Lung microvascular endothelial cell (primary cell): ENCODE data around the gene PLEKHA6. TPM values are rescaled to one million over a fixed set of nuclear protein-coding genes. Genes with fewer than 3 reads are reported as not detected.

Experiments used
- DNase-seq, 2 donors: peaks; one replicate each; pipeline versions ENCODE4 v3.0.0 to v3.0.0-alpha.2; 2010; ENCODE audit warnings: low read depth in 2 of 2
- total RNA-seq: library from RNA; depleted of rRNA; stranded (reverse); fragments of >200 nt; gene quantifications from 2 replicates; pipeline ENCODE4 v1.2.1, GENCODE V29; 2014

PLEKHA6 gene
- total RNA-seq, 1 donor from 2014 or later: 0.40 TPM

DNA sequence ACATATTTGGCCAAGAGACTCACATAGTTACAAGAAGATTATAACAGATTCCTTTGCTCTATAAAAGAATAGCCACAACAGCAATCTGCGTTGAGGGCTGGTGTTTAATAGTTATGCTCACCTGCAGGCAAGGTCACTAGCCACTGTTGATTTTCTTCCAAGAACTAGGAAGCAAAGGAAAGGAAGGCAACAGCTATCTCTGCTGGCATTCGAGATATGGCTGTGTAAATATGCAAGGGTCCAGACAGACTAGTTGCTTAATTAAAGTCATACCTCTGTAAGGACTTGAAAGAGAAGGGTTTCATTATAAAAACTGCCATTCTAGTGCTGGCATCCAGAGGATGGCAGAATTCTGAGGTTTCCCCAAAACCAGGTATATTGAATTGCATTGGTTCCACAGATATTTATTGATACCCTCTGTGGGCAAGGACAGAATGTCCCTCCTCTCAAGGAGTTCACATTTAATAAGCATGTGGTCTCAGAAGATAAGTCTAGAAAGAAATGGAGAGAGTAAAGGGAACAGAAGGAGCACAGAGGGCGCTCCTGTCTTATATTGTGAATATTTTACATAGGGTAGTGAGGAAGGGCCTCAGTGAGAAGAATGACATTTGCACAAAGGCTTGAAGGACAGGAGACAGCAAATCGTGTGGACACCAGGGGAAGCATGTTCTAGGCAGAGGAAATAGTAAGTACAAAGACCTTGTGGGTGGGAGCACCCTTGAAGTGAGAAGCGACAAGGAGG is 23.6 kb upstream of the PLEKHA6 start:
- no peak for DNase-seq

DNA sequence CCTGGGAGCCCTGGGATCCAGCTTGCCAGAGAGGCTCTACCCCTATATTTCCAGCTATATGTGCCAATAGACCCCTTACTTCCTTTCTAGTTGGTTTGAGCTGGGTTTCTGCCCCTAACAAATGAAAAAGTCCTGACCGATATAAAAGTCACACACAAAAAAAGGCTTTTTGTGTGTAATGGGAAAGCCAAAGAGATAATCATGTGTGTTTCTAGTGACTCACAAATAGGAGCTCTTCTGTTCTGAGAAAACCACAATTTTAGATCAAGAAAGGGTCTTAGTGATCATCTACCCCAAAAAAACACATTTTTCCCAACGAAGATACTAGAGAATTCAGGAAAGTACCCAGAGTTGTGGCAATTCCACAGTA is 23.0 kb upstream of the PLEKHA6 start:
- DNase-seq: no peak

DNA sequence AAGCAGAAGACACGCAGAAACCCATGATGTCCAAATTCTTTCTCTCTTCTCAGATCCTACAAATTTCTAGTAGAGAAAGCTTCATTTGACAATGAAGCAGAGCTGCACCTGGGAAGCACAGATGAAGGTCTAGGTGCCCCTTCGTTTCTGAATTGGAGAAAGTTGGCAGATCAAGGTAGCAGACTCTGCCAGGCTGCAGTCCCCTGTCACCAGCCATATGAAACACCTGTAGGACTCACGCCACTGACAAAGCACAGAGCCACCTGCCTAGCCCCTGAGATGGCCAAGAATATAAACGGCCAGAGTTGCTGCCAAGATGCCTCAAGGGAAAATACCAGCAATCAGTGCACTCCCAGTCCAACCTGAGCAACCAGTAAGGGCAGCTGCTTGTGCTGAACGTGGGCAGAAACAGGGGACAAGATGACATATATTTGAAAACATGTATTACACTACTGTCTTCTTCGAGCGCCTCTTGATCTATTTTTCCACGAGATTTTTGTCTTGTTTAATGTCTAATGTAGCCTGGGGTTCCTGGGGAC is 20.6 kb upstream of the PLEKHA6 start:
- DNase-seq: no peak

DNA sequence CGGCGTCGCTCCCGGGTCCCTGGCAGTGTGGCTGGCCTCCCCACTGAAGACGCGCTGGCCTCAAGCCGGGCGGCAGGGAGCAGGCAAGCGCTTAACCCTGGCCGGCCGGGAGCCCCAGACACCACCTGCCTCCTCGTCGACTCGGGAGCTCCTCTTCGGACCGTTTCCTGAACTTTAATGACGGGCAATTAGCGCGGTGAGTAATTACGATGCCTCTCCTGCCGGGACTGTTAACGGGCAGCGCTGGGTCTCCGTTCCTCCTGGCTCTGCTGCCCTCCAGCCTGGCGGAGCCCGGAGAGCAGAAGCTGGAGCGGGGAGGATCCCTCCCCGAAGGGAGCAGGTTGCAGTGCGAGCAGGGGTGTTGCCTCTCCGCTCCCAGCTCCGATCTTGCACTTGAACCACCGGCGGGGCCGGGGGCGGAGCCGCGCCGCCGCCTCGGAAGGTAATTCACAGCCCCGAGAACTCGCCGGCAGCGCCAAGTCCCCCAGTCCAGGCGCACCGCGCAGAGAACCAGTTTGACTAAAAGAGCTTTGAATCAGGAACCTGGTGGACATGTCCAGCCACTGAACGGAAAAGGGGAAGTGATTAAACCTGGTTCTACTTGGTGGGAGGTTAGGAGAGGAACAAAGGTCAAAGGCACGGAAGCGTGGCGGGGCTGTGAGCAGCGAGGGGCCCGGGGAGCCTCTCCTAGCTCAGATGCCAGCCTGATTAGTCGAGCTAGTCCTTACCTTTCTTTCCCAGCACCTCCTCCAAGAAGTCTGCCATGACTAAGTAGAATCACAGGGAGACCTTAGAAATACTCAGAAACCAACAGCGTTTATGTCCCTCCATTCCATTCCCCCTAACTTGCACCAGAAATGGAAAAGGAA is 18.3 kb upstream of the PLEKHA6 start:
- DNase-seq: peak; percentile 40 to 41

DNA sequence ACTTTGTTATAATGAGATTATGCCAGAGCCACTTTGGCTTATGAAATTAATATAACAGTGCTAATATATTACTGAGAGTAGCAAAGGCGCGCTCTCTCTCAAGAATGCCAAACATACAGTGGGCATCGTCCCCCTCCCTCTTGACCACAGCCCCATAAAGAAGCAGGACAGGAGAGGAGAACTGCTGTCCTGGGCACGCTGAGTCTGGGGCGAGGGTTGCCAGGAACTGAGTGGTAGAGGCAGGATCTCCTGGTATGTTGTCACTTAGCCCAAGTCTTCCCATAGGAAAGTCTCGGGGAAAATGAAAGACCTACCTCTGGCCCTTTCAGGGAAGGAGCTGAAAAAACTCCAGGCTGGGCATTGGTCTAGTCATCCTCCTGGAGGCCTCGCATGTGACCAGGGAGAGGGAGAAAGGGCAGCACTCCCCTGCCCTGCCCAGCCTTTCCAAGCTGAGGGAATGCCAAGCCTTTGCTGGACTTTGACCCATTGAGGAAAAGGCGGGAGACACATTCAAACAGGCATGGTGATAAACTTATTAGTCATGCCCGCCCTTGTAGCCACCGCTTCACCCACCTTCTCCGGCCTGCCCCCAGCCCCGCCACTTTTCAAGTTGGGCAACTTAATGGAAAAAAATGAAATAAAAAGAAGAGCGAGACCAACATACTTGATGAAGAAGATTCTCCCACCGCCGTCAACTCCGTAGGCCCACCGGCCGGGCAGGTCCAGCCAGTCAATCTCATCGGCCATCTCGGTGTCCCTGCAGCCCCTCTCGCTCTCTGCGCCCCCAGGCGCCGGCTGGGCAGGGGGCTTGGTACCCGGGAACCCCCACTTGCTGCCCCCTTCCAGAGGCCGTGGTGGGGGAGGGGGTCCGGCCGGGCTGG is 17.4 kb upstream of the PLEKHA6 start:
- peak in 1 of 2 donors; percentile 32 for DNase-seq

DNA sequence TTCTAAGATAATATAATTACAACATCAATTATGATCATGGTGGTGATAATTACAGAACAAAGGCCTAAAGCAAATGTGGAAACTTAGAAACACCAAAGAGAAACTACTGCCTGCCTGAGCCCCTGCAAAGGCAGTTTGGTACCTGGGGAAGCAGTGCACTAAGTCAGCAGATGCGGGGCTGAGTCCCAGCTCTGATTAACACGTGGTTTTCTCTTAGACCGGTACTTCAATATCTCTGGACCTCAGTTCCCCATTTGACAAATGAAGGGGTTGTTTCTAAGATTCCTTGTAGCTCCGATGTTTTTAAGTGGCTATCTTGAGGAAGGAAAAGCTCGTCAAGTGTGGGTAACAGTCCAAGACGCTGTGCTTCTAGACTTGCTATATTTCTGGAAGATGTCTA is 16.7 kb upstream of the PLEKHA6 start:
- no peak for DNase-seq

DNA sequence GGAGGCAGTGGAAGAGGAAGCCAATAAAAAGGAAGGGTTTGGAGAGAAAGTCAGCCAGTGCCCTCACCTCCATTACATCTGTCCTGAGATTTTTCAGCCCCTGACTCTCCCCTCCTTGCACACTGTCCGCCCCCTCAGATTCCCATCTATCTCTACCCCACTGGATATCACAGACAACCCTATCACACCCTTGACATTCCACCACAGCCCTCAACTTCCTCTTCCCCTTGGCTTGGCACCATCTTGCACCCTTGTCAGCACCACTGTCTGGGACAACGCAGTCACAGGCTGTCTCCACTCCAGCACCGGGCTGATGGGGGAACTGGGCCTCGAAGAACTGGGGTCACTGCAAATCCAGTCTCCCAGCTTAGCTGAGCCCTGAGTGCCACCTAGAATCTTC is 14.2 kb upstream of the PLEKHA6 start:
- no peak for DNase-seq

DNA sequence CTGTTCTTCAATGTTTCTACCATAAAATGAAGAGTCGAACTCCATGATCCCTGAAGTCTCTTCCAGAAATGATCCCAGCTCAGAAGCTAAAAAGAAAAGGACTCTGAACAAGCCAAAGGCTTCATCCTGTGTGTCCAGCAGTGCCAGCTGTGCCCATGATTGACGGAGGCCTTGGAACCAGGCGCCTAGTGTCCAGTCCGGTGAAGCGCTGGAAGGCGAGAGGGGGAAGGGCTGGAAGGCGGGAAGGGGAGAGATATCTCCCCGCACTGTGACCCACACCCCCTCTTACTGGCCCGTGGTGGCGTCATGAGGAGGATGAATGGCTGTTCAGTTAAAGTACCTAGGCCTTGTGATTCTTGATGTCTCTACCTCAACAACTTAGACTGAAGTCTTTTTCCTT is 10.4 kb upstream of the PLEKHA6 start:
- DNase-seq: no peak

DNA sequence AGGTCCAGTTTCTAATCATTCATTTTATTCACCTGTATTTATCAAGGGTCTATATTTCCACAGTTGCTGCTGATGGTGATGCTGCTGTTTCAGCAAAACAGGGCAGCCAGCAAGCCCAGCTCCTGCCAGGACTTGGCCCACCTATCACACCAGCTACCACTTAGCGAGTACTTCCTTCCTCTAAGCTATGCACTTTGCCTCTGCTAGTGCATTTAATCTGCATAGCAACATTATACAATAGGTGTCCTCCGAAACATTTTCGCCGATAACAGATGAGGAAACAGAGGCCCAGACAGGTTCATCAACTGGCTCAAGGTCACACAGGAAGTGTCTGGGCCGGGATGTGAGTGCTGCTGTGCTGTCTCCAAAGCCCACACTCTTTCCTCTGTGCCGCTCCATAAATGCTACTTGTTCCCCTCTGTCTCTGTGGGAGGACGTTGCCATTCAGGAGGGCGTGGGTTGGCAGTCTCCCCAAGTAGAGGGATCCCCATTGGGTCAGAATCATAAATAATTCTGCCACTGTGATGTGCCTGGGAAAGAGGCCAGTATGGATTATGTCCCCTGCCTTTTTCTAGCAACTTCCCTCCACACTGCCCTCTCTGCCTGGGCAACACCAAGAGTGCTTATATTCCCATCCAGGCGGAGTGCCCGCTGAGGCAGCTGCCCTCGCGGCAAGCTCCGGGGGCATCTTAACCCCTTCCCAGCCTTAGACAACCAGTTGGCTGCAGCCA is 9.4 kb upstream of the PLEKHA6 start:
- DNase-seq: peak; percentile 22 to 90

DNA sequence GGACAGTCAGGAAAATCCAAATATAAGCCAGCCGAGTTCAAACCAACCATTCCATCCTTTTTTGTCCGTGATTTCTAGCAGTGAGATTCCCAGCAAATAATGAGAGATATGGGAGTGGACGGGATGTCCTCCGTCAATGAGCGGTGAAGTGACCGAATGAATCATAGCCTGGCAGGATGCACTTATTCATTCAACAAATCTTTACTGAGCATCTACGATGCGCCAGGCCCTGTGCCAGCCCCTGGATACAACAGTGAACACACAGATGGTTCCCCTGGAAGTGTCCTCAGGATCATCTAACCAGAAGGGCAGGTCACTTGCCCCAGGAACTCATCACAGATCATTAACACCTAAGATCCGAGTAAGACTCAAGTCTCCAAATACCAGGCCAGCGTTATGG is 8.2 kb upstream of the PLEKHA6 start:
- DNase-seq: peak; percentile 35 to 64

DNA sequence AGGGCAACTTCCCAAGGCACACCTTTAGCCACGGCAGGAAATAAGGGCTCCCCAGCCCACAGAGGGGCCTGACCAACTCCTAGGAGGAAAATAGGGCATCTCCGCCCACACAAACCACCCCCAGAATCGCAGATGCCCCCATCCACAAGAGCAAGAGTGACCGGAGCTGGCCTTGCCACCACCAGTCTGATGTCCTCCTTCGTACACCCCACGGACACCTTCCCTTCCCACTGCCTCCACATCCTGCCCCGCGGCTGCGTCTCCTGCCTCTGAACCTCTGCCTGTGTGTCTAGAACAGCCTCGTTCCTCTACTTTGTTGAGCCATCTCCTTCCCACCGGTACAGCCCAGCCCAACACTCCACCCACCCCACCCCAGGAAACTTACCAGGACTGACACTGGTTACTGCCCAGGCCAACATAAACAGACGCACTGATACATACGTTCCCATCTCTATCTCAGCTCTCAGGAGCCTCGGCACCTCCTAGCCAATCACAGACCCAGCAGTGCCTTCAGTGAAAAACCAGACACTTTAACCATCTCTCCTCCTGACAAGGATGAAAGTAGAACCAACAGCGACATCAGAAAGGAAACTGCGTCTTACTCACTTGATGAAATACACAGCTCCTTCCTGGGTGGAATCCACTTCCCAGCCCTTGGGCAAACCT is 7.6 kb upstream of the PLEKHA6 start:
- peak in 1 of 2 donors; percentile 33 for DNase-seq

DNA sequence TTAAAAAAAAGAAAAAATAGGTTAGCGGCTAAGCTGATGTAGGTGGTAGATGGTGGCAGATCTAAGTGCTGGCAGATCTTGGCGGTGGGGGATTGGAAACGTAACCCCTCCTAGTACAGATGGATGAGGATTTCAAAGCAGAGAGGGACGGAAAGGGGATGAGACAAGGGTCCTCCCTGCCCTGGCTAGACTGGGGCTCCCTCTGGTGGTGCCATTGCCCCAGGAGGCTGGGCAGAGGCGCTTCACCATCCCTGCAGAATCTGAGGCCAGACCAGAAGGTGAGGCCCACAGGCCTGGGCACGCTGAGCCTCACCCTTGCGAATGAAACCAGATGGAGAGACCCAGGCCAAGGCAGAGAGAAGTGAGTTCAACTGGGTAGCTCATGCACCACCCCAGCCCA is 7.0 kb upstream of the PLEKHA6 start:
- DNase-seq: no peak

DNA sequence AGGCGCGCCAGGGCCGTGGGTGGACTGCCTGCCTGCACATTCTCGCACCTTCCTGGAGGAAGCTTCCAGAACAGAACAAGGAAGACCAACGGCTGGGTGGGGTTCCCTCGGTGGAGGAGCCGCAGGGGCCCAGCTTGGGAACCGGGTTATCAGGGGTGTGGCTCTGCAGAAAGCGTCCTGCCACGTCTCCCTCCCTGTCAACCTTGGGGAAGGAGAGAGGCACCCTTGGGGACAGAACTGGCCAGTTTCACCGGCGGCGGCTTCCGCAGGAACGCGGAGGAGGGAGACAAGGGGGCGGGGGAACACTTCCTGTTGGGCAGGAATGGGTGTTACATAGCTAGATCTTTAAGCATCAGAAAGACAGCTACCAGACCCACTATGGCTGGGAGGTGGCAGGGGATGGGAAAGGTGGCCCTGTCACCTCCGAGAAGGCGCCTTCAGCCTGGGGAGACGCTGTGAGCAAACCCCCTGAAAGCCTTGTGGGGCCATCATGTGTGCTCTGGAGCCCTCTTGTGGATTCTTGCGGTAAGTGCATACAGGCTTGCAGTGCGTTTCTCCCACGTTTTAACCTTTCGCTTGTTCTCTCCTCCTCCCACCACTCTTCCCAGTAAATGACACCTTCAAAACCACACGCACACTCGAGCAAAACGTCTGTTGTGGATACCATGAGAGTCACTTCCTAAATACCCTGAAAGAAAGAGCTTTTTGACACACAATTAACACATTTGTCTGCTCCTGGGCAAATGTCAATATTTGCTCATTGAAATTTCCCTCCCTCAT is 3.8 kb upstream of the PLEKHA6 start:
- DNase-seq: peak; percentile 79 to 84

DNA sequence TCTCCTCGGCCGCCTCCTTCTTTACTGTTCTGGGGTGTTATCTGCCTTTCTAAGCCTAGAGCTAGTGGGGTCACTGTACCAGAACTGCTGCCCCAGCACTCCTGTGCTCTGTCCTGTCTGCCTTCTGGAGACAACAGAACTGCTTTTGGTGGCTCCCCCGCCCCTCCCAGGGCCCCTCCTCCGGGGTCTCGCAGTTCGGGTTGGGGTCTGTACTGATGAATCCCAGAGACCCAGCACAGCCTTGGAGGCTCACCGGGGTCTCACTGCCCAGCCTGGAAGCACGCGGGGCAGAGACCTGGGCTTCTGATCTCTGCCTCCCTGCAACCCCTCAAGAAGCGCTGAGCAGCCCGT is 3.2 kb upstream of the PLEKHA6 start:
- DNase-seq: no peak

DNA sequence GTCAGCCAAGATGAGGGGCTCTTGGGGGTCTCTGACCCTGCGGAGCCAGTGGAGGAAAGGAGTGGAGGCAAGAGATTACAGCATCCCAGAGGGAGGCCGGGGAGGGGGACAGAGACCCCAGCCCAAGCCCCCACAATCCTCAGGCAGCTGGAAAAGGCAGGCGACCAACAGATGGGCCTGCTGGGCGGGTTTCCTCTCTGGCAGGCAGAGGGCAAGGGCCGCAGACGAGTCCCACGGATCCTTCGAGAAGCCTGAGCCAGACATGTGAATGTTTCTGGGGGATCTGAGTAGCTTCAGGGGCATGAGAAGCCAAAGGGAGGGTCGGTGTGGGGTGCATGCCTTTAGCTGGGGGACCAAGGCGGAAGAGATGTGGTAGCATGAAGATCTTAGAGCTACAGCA is 2.1 kb upstream of the PLEKHA6 start:
- DNase-seq: no peak

DNA sequence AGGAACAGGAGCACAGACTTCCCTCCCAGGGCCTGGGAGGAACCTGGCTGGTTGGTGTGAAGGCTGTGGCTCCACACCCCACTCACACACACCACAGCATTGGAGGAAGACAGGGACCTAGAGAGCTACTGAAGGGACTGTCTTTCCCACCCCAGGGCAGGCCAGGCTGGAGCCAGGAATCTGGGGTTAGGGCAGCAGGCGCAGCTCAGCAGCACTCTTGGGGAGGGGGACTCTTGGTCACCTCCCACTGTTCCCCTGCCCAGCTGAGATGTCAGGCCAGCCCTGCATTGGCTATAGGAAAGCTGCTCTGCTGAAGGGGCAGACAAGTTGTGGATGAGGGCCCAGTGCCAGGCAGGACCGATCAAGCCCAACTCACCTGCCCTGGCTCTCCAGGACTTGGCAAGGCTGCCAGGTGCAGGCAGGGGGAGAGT is 1.6 kb upstream of the PLEKHA6 start:
- DNase-seq: no peak

DNA sequence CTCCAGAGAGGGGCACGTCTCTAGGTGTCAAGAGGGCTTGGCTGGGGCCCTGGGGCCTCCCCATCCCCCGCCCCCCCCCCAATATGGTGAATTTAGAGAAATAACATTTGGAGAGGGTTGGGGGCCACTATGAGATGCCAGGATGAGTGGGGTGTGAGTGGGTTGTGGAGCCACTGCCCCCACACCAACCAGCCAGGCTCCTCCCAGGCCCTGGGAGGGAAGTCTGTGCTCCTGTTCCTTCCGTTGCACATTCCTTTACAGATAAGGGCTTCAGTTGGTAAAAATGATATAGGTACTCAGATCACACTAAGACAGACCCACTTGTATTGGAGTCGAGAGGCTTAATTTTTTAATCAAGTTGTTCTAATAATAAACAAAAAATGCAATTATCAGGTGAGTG is 585 bp upstream of the PLEKHA6 start:
- no peak for DNase-seq

DNA sequence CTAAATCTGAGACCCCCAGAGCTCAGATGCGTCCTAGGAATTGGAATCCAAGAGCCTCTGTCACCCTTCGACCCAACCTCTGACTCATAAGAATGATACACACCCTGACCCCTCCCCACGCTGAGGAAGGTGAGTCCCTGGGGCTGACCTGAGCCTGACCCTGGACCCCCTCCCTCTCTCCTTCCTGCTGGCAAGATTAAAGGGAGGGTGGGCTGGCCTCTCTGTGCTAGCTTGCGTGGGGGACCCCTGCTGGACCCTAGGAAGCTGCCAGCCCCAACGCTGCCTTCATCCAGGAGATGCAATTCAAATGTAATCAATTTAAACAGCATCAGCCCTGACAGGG is 627 bp downstream of the PLEKHA6 start:
- DNase-seq: no peak

DNA sequence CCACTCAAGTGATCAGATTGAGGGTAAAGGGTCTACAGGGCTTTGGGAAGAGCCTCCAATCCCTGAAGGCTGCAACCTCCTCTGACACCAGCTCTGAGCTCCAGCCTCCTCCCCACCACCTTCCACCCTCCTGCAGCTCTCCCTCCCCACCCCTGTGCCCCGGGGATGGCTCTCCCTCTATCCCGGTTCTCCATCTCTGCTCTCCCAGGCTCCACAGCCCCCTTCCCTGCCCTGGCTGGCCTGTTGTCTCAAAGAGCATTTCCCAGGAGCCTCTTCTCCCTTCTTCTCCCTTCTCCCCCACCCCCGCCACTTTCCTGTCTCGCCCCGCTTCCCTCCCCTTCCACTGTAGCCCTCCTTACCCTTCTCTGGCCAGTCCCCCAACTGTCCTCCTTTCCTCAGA is 1.1 kb downstream of the PLEKHA6 start:
- no peak for DNase-seq
